Astrocyte of the hippocampus (primary cell): ENCODE results near the gene TLE1.
"Not testable (repeated sequence)": the region's sequence is repeated elsewhere in the genome, so short reads cannot be mapped to it uniquely, and the experiment has no call there.

ENCODE experiments used
- DNase-seq: peaks from one replicate; pipeline ENCODE4 v3.0.0; 2011; ENCODE audit warnings: low read depth, low spot score

Gene TLE1

DNA sequence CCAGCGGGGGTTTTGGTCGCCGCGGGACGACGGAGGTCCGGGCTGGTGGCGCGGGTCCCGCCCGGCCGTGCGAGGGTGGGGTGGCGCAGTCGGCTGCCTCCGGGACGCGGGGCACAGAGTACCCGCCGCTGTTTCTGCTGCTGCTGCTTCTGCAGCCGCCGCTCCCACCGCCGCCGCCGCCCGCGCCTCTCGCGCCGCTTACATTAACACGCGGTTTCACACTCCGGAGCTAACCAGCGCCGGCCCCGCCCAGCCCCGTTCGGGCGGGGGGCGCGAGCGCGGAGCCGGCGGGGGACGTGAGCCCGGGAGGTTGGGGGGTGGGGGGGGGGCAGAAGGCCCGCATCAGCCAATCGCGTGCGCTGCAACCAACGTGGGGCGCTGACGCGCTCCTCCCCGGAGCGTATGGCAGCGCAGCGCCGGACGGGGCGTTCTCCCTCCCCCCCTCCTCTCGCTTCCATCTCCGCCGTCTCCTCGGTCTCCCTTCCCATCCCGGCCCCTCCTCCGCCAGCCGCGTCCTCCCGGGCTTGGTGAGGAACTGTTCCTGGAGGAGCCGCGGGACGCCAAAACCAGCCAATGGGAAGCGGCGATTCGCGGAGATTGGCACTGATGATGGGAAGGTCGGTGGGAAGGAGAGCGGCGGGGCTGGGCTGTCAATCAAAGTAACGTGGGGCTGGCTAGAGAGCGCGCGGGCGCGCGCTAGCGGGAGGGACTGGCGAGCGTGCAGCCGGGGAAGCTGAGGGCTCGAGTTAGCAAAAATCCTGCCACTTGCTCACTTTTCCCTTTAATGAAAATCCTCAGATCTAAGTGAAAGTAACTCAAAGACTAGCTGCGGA, at the start of gene TLE1:
TSS of gene TLE1 (minus strand) at position 205 of the 833 bp plus-strand sequence. CDS start 1,307 bp downstream, outside the sequence.
- DNase-seq = peak; percentile 100

DNA sequence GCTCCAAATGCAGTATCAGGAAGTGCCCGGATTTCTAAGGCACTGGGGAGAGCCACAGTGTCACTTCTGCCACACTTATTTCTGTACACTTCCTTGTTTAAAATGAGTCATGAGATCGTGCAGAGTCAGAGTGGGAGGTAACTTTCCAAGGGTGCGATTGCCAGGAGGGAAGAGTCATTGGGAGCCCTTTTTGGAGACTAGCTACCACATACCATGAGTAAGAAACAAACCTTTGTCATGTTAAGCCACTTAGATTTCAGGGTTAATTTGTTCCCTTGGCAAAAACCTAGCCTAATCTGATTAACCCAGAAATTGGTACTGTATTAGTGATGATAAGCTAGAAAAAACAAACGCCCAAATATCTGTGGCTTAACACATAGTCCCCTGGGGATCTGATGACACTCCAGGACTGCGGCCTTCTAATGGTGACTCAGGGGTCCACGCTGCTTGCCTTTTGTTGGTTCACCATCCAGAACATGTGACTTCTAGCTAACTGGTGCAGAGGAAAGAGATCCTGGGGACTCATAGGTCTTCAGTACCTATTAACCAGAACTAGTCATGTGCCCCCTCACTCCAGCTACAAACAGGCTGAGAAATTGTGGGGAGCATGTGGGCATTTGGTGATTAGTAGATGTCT, 48.6 kb upstream of the TLE1 start:
- peak; percentile 87 for DNase-seq

GRCh38 chr9:81730498-81730897, 41.2 kb upstream of the TLE1 start:
- DNase-seq = not testable (repeated sequence)

- no peak for DNase-seq
Measured at GRCh38 chr9:81729135-81729534, 39.8 kb upstream of the TLE1 start.

DNA sequence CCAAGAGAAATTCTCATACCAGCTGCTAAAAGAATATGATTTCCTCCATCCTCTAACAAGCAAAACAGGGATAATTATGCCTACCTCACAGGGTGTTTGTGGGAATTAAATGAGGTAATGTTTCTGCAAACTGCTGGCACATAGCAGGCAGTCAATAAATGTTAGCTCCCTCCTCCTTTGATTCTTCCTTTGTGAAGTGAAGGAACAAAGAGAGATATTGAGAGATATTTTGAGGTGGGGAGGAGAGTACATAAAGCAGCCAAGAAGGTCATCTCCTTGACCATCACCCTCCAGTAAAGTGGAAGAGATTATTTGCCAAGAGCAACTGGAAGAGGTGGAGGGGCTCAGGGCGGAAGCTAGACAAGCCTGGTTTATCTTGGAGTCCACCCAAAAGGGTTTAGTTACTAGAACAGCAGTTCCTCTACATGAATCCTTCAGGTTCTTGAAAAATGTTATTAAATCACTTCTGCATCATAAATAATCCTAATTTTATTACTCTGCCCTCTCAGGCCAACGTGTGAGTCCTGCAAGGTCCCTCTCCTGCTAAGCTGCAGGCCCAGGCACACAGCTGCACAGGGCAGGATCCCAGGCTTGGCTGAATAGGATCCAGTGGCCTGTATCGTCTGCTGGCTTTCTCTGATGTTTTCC, 35.0 kb upstream of the TLE1 start:
- DNase-seq = peak; percentile 61

GRCh38 chr9:81722277-81722676, 32.9 kb upstream of the TLE1 start:
- no peak for DNase-seq

DNA sequence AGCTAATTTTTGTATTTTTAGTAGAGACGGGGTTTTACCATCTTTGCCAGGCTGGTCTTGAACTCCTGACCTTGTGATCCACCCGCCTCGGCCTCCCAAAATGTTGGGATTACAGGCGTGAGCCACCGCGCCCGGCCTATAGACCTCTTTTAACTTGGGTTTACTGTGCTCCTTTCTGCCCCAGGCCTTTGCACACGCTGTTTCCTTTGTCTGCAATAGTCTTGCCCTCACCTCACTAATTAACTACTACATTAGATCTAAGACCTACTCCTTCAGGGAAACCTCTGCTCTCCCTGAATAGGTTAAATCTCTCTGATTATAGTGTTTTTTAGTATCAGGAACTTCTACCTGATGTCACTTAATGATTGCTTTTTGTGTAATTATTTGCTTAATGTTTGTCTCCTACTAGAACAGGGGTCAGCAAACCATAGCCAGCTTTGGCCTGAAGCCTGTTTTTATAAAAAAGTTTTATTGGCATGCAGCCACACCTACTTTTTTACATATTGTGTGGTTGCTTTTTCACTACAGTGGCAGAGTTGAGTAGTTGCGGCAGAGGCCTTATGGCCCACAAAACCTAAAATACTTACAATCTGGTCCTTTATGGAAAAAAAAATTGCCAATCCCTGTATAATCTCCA, 31.2 kb upstream of the TLE1 start:
- no peak for DNase-seq

GRCh38 chr9:81719972-81720371, 30.6 kb upstream of the TLE1 start:
- DNase-seq = no peak

DNA sequence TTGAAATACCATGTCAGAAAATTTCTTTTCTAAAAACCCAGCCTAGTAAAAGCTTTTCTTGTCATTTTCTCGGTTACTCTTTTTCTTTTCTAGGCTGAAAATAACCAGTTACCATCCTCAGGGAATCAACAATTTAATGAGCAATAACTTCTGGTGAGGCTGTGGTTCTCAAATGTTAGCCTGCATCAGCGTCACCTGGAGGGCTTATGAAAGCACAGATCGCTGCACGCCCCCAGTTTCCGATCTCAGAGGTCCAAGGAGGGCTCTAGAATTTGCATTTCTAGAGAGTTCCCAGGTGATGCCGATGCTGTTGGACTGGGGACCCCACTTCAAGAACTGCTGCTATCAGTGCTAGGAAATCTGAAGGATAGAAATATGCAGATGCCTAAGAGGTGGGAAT, 28.9 kb upstream of the TLE1 start:
- DNase-seq = no peak

DNA sequence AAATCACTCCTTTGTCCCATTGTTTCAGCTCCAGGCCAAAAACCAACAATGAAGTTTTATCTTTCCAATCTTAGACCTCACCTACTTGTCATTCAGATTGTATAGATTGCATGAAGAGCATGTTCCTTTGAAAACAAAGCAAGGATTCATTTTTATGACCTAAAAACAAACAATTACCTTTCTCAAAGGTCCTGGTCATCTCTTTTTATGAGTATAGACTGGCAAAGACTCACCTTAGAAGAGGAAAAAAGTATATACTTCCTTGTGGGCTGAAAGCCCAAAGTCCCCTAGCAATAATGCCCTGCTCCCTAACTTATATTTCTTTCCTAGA, 28.4 kb upstream of the TLE1 start:
- DNase-seq = no peak

- no peak for DNase-seq
Measured at GRCh38 chr9:81717061-81717746, 27.9 kb upstream of the TLE1 start.

DNA sequence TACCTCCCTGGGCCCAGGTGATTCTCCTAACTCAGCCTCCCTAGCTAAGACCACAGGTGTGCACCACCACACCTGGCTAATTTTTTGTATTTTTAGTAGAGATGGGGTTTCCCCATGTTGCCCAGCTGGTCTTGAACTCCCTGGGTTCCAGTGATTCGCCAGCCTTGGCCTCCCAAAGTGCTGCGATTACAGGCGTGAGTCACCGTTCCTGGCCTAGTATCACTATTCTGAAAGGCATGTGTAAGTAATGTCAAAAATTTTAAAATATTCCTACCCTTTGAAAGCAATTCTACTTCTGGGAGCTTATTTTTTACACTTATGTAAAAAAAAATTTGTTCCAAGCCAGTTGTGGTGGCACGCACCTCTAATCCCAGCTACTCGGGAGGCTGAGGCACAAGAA, 27.1 kb upstream of the TLE1 start:
- peak; percentile 28 for DNase-seq

- DNase-seq = no peak
Measured at GRCh38 chr9:81705578-81705977, 16.2 kb upstream of the TLE1 start.

GRCh38 chr9:81694541-81694940, 5.2 kb upstream of the TLE1 start:
- DNase-seq = no peak

DNA sequence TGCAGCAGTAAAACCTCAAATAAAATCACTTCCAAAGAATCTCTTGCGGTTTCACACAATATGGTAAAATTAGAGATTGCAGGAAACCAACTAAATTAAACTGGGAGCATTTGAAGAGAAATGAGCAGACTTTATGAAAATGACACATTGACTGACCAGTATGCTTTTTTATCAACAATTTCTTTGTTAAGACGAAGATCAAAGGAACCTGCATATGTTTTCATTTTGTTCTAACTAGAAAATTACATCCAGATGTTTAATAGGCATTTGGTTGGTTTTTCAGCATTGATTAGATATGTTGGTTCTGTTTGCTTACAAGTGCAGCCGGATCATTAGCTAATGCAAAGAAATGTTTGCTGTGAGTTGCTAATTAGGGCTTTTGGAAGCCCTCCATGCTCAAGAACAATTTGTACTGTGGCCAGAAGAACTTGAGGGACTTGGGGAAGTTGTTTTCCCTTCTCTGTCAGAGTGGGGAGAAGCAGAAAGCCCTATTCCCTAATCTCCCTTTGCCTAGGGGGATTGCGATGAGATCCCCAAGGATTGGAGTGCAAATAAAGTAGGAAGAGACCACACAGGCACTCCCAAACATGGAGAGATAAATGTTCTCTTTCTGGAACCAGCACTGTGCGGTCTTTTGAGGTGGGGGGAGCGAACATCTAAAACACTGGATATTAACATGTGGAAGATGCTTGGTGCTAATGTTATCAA, 4.5 kb upstream of the TLE1 start:
- DNase-seq = no peak

DNA sequence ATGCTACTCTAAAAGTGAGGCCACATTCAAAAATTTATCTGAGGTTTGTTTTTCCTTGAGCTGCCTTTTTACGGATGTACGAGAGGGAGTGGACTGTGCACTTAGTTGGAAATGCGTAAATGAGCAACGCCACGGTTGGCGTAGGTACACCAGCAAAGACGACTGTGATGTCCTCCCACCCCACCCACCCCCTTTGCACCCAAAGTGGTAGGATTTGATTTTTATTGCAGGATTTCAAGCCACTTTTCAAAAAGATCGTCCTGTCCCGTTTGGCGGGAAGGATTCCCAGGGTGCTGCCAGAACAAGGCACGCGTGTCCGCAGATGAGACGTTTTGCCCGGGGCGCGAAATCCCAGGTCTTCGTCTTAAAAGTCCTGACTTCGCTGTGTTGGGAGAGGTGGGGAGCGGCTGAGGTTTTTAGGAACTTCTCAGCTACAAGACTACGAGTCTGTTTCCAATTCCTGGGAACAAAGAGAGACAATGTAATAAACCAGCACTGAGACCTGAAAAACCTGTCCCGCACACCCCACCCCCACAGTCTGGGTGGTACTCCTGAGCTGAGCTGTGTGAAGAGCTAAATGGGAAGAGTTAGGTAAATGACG, 1.0 kb upstream of the TLE1 start:
- peak; percentile 39 for DNase-seq

DNA sequence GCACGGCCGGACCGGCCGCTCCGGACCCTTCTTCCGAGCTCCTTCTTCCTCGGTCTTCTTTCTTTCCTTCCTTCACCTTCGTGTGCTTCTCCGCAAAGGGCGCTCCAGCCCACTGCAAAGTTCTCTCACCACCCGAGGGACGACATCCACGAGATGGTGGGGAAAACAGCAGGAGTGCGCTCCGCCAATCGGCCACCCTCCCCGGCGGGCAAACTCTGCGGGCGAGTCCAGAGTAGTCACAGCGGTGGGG, 329 bp downstream of the TLE1 start:
- not testable (repeated sequence) for DNase-seq

- DNase-seq = peak; percentile 70
Measured at GRCh38 chr9:81688262-81689092, 870 bp downstream of the TLE1 start.

- peak; percentile 64 for DNase-seq
Measured at GRCh38 chr9:81687521-81688261, 1.7 kb downstream of the TLE1 start.
